ENCODE results near the gene ZAR1. TPM values are rescaled to one million over a fixed set of nuclear protein-coding genes. Genes with fewer than 3 reads are reported as not detected.
A peak's percentile ranks its signal among the peaks of the same experiment; 100 is the strongest.

ZAR1 gene
- total RNA-seq, 1 experiment from 2014 or later: not detected

DNA sequence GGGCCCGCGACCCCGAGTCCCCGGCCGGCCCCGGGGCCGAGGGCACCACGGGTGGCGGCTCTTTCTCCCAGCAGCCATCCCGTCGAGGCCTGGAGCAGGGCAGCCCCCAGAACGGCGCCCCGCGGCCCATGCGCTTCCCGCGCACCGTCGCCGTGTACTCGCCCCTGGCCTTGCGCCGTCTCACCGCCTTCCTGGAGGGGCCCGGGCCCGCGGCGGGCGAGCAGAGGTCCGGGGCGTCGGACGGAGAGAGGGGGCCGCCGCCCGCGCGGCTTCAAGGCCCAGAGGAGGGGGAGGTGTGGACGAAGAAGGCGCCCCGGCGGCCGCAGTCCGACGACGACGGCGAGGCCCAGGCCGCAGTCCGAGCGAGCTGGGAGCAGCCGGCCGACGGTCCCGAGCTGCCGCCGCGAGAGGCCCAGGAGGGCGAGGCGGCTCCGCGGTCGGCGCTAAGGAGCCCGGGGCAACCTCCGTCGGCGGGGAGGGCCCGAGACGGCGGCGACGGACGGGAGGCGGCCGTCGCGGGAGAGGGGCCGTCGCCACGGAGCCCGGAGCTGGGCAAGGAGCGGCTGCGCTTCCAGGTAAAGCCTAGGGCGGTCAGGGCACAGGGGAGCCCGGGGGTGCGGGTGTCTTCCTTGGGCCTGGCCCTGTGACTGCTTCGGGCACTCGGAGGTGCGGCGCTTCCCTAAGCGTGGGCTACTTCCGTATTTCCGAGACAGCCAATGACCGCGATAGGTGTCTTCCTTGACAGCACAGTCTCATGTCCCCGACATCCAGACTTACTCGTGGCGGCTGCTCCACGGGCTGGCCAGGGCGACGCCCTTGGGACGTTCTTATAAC is 845 bp downstream of the ZAR1 start:
- no peak for DNase-seq (ENCODE audit: low read depth)

DNA sequence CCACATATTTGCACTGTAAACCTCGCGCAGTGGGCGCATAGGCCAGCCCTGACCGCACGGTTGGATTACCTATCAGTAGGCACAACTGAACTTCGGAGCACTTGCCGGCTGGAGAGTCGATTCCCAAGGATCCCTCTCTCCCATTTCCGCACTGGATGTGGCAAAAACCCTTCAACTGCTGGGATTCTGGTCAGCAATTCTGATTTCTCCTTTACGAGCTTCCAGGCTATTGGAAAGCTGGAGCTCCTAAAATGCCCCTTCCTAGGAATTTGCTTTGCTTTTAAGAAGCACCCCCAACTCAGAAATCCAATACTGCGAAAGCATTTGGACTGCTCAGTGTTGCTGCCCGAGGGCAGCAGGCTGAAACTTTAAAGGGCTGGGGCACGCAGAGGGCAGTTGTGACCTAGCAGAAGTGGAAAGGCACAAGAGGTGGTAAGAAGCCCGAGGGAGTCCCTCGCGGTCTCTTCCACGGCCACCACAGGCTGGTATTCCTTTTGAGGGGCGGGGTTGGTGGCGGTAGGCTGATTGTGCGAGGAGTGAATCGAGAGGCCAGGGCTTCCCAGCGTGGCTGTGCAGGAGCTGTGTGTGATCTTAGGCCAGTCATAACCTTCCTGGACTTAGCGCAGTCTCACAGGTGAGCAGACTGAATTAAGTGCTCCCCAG is 1.6 kb downstream of the ZAR1 start:
- DNase-seq (ENCODE audit: low read depth): no peak

DNA sequence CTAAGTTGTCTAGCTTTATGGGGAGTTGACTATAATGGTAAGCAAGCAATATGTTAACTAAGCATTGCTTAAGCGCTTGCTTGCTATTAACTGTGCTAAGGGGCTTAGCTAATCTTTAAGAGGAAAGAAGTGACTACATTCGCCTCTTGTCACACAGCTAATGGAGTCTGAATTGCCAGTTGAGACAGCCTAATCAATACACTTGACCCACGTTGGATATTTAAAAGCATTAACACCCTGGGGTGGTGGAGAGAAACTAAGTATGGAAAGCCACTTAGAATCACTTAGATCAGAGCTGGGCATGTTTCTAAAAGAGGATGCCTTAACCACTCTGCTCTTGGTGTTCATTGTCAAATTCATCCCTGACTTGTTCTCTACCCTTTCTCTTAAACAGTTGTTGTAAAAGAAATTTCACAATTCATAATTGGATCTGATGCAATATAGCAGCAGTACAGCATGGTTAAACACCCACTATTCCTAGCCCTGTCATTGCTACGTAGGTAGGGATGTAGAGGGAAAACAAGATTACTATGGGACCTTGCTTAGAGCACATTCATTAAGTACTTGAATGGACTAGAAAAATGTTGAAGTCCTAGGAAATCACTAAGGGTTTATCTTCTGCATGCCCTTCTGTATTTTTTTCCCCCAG is 3.5 kb downstream of the ZAR1 start:
- DNase-seq (ENCODE audit: low read depth): no peak

DNA sequence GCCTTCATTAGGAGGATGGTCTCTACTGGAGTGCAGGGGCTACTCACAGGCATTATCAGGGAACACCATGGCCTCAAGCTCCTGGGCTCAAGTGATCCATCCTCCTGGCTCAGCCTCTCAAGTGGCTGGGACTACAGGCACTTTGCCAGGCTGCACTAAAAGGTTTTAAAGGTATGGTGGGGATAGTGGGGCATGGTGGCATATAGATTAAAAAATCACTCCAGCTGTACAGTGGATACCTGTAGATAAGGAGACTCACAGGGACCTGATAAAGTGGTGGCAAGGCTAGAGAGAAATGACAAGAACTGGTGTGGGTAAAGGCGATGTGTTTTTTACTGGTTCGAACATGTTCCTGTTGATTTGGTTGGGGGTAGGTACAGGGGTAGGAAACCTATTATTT is 5.9 kb downstream of the ZAR1 start:
- no peak for DNase-seq (ENCODE audit: low read depth)

DNA sequence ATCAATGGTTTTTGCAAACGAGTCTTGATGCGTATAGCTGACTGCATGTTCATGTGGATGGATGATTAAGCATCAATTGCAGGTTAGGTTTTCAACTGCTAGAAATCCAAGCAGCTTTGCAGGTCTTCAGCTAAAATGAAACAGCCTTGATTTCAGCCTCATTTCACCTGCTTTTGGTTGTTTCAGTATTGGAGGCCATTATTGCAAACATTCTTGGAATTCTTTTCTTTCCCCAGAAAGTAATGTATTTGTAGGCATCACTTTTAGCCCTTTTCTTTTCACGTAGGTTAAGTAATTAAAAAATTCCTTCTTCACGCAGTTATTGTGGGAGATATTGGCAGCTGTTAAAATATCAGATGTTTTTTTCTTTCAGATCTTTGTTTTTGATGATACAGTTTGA is 8.8 kb downstream of the ZAR1 start:
- DNase-seq (ENCODE audit: low read depth): no peak

DNA sequence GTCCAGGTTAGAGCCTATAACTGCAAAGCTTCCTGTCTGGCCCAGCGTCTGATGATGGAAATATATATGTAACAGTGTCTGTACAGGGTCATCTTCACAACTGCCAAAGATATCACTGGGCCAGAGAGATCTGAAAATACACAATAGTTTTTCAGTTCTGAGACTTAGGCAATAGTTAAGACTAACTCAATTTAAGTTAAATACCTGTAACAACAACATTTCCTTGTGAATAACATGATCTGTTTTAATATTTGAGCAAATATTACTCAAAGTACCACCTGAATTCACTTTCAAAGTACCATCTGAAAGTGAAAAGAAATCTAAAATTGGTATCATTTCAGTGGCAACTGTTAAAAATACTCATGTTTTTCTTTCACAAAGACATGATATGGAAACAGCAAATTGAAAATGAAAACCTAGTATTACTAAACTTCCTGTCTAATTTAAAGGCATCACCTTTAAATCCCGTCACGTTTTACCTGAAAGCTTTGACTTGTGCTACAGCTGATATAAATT is 9.6 kb downstream of the ZAR1 start:
- DNase-seq (ENCODE audit: low read depth): no peak

DNA sequence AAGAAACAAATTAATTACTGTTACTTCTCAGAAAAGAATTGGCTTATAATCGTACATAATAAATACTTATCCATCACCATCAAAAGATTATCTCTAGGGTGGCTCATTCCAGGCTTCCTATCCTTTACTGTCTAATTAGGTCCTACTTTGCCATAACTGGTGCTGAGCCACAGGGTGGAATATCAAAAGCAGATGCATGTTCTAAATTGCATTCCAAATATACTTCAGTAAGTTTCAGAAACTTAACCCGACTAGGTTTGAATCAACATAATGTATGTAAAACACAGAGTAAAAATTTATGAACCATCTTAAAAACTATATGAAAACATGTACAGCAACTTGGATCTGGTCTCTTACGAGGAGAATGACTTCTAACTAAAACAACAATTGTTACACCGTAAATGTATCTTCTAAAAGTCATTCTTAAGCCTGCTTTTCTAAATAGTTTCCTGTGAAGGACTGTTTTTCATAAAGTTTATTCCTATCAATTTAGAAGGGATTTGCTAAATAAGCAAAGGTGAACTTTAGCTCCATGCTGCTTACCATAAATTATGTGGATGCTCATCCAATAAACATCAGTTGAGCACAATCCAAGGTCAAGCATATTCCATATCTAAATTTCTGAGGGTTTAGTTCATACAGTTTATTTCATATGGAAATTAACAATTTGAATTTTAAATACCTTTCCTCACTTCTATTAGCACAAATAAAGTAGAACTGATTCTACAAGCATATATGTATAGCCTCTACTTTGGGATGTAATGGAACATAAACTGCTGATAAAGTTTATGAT is 13.4 kb downstream of the ZAR1 start:
- no peak for DNase-seq (ENCODE audit: low read depth)

DNA sequence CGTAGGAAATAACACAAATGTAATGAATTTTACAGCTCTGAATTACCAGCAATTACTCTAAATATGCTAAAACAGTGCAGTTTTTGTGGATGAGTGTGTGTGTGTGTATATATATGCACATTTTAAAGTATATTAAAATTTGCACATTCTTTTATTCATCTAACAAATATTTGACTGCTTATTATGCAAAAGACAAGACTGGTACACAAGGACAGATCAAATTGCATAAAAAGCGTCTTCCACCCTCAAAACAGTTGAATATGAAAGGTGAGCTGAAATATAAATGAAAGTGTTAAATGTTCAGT is 13.9 kb downstream of the ZAR1 start:
- DNase-seq (ENCODE audit: low read depth): no peak

DNA sequence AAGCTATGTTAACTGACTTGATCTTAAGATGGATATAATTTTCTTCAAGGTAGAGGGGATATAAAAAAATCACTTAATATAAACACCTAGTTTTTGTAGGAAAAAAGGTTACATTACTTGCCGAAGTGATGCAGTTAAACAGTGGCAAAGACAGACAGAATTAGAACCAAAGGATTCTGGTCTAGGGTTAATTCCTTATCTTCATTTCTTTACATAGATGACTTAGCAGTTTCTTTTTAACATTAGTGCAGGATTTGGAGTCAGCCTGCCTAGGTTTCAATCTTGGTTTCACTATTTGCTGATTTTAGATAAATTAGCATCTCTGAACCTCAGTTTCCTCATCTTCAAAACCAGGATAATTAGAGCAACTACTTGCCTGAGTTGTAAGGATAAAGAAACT is 14.3 kb downstream of the ZAR1 start:
- DNase-seq (ENCODE audit: low read depth): no peak

DNA sequence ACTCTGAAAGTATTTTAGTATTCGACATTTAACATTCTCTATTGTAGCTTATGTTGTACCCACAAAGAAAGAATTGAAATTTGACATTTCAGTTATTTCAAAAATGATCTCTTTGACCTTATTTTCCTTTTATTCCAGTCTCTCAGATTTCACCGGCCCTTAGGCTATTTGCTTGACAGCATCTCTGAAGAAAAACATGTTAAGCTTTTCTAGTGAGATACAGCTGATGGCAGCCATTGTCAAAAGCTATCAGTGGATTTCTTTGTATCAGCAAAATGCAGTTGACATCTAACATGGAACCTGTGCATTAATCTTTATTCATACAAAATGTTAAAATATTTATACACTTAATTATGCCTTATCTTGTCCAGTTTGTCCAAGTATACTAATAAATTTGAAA is 16.7 kb downstream of the ZAR1 start:
- DNase-seq (ENCODE audit: low read depth): no peak

DNA sequence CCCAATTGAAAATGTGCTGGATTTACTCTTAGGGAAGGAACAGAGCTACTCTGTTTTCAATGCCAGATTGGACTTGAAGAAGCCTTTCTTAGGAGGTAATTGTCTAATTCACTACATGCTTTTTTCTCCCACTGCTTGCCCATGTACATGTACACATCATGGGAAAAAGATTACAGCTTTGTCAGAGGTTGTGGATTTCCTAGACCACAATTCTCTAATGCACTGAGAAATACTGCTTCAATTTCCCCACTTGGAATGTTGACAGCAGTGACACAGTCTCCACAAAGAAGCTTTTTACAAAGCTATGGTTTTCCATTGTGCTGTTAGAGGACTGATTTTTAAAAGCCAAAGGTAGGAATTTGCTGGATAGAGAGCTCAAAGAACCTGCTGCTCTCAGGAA is 19.5 kb downstream of the ZAR1 start:
- DNase-seq (ENCODE audit: low read depth): peak; percentile 1

DNA sequence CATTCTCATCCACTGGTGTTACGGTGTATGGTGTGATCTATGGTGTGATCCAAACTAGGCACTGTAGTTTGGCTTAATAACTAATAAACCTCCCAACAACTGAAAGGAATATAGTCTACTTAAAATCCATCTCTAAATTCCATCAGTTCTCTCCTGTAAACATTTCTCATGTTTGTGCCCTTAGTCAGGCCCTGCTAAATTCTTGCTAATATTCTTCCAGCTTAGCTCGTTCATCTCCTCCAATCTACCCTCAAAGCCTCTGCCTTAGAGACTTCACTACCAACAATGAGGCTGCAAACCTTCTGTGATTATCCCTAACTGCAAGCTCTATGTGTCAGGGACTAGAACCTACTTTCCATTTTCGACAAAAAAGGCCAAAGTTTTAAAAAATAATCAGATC is 28.1 kb downstream of the ZAR1 start:
- DNase-seq (ENCODE audit: low read depth): no peak

DNA sequence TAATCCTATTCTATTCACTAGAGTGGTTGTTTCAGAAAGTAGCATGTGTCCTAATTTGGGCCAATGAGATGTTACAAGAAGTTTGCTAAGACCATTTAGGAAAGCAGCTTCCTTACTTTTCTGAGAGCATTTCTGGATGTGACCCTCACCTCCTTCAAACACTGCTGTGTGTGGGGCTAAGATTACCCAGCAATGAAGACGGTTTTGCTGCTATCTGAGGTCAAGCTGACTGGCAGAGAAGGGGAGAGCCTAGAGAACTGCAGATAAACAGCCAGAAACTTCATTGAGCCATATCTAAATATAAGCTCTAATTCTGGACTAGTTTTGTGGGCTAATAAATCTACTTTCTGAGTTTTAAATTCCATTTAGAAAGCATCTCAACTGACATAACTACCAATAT is 36.4 kb downstream of the ZAR1 start:
- DNase-seq (ENCODE audit: low read depth): no peak

DNA sequence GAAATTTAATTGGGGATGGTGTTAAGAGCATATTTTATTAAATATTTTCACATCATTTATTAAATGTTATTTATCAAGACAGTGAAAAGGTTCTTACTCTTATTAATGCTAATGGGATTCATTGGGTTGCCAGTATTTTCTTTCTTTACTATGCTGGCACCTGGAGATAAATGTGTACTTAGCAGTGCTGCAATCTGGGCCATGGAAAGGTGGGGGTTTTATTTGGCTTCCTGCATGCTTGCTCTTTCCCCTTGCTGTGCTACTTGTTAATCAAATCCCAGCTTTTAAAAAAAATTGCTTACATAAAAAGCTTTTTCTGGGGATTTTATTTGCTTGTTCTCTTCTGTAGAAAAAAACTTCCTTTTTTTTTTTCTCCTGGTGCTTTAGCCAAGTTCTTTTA is 48.3 kb downstream of the ZAR1 start:
- no peak for DNase-seq (ENCODE audit: low read depth)

DNA sequence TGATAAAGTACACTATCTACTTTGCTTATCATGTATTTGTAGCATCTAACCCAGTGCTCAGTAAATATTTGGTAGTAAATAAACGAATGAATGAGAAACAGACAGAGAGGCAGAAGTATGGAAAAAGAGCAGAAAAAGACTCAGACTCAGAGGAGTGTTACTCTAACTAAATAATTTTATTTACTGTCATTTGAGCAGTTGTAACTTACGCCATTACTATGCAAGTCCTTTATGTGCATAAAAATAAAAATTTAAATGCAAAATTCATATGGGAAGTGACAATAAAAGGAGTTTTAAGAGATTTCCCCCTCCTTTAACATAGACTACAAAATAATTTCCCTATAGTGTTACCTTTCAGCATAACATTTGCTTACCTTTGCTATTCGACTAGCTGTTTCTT is 49.5 kb downstream of the ZAR1 start:
- DNase-seq (ENCODE audit: low read depth): no peak

DNA sequence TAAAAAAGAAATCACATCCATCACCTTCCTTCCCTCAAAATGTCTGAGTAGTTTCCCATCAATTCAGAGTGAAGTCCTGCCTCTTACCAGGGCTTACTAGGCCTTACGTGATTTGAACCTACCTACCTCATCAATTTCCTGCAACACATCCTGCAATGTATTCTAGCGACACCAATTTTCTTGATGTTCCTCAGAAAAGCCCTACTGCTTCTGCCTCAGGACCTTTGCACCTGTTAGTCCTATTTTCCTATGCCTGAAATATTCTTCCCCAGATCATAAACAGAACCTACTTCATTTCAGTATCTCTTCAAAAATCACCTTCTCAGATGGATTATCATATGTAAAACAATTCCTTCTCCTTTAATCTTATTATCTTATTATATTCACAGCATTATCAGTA is 52.8 kb downstream of the ZAR1 start:
- no peak for DNase-seq (ENCODE audit: low read depth)

DNA sequence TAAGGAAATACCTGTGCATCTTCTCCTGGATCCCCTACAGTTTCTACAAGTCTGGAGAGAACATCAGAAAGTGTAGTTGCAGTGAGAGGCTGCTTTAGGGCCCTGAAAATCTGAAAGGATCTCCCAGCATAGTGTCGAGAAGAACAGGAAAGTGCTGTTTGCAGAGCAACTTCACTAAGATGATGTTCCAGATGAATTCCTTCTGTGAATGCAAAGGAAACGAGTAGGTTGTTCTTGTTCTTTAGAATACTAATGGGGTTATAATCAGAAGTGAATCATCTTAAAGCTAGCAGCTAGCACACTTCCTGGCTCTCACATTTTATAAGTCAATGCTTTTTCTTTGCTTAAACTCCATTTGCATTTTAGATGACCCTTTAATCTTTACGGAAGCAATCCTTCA is 53.7 kb downstream of the ZAR1 start:
- no peak for DNase-seq (ENCODE audit: low read depth)

Other genes starting within 250 kb of the ZAR1 start
- 6.8 and 7.3 TPM in 2 replicates for gene TEC, start 220.4 kb upstream of the ZAR1 start, total RNA-seq (2014; rRNA removed)
- 25.8 and 80.9 TPM in 2 replicates for gene SLAIN2, start 148.7 kb upstream of the ZAR1 start, total RNA-seq (2014; rRNA removed)
- not detected in 2 replicates for gene SLC10A4, start 6.9 kb upstream of the ZAR1 start, total RNA-seq (2014; rRNA removed)